ENCODE measurements around the gene MAPKAP1.

MAPKAP1 gene

GRCh38 chr9:125517577-125517976 lies 189.4 kb downstream of the MAPKAP1 start:
- Histone ChIP-seq H3K36me3 (ENCODE audit: insufficient read depth, insufficient read length, low read length) (peaks cover 10% of the 10 kb centered on the region), H3K9me3 (ENCODE audit: insufficient read depth, low read length) (no peaks in the 10 kb centered on the region), H3K27me3 (ENCODE audit: insufficient read depth, insufficient read length) (no peaks in the 10 kb centered on the region), H3K4me3 (ENCODE audit: insufficient read length, low read depth) (no peak overlapping the region), H3K4me1 (ENCODE audit: insufficient read depth, insufficient read length) (peaks cover 4% of the 10 kb centered on the region), H3K9ac (ENCODE audit: insufficient read length, low read depth) (no peak overlapping the region)
- peak; percentile 44 for DNase-seq (ENCODE audit: low read depth, low spot score)
- no peak for TF ChIP-seq SUZ12 (IDR thresholded peaks at IDR 0.05; ENCODE audit: extremely low read depth, insufficient read depth, insufficient read length)
- TF ChIP-seq YY1 (IDR thresholded peaks at IDR 0.05; ENCODE audit: insufficient read depth, insufficient read length) = no peak
- no peak for TF ChIP-seq ZNF274 (IDR thresholded peaks at IDR 0.05; ENCODE audit: low read depth, low read length)

- Histone ChIP-seq H3K4me3 (ENCODE audit: insufficient read length, low read depth) (no peak overlapping the region), H3K36me3 (ENCODE audit: insufficient read depth, insufficient read length, low read length) (peaks cover 10% of the 10 kb centered on the region), H3K9ac (ENCODE audit: insufficient read length, low read depth) (no peak overlapping the region), H3K27me3 (ENCODE audit: insufficient read depth, insufficient read length) (no peaks in the 10 kb centered on the region), H3K4me1 (ENCODE audit: insufficient read depth, insufficient read length) (peaks cover 6% of the 10 kb centered on the region), H3K9me3 (ENCODE audit: insufficient read depth, low read length) (no peaks in the 10 kb centered on the region)
- no peak for DNase-seq (ENCODE audit: low read depth, low spot score)
- TF ChIP-seq SUZ12 (IDR thresholded peaks at IDR 0.05; ENCODE audit: extremely low read depth, insufficient read depth, insufficient read length) (no peak), ZNF274 (IDR thresholded peaks at IDR 0.05; ENCODE audit: low read depth, low read length) (no peak), YY1 (IDR thresholded peaks at IDR 0.05; ENCODE audit: insufficient read depth, insufficient read length) (no peak)
Observed at GRCh38 chr9:125515983-125516940, 190.7 kb downstream of the MAPKAP1 start.

GRCh38 chr9:125515281-125515680 lies 191.7 kb downstream of the MAPKAP1 start:
- Histone ChIP-seq H3K4me1 (ENCODE audit: insufficient read depth, insufficient read length) (peaks cover 6% of the 10 kb centered on the region), H3K9me3 (ENCODE audit: insufficient read depth, low read length) (no peaks in the 10 kb centered on the region), H3K36me3 (ENCODE audit: insufficient read depth, insufficient read length, low read length) (peaks cover 3% of the 10 kb centered on the region), H3K27me3 (ENCODE audit: insufficient read depth, insufficient read length) (no peaks in the 10 kb centered on the region), H3K4me3 (ENCODE audit: insufficient read length, low read depth) (no peak overlapping the region), H3K9ac (ENCODE audit: insufficient read length, low read depth) (no peak overlapping the region)
- no peak for DNase-seq (ENCODE audit: low read depth, low spot score)
- TF ChIP-seq ZNF274 (IDR thresholded peaks at IDR 0.05; ENCODE audit: low read depth, low read length) (no peak), YY1 (IDR thresholded peaks at IDR 0.05; ENCODE audit: insufficient read depth, insufficient read length) (no peak), SUZ12 (IDR thresholded peaks at IDR 0.05; ENCODE audit: extremely low read depth, insufficient read depth, insufficient read length) (no peak)

GRCh38 chr9:125514468-125514867 lies 192.5 kb downstream of the MAPKAP1 start:
- DNase-seq (ENCODE audit: low read depth, low spot score) = no peak
- H3K36me3 ChIP-seq (ENCODE audit: insufficient read depth, insufficient read length, low read length) = peaks cover 3% of the 10 kb centered on the region
- no peaks in the 10 kb centered on the region for H3K27me3 ChIP-seq (ENCODE audit: insufficient read depth, insufficient read length)
- H3K4me3 ChIP-seq (ENCODE audit: insufficient read length, low read depth) = no peak overlapping the region
- H3K4me1 ChIP-seq (ENCODE audit: insufficient read depth, insufficient read length) = peaks cover 6% of the 10 kb centered on the region
- H3K9me3 ChIP-seq (ENCODE audit: insufficient read depth, low read length) = no peaks in the 10 kb centered on the region
- H3K9ac ChIP-seq (ENCODE audit: insufficient read length, low read depth) = no peak overlapping the region
- TF ChIP-seq ZNF274 (IDR thresholded peaks at IDR 0.05; ENCODE audit: low read depth, low read length) (no peak), SUZ12 (IDR thresholded peaks at IDR 0.05; ENCODE audit: extremely low read depth, insufficient read depth, insufficient read length) (no peak), YY1 (IDR thresholded peaks at IDR 0.05; ENCODE audit: insufficient read depth, insufficient read length) (no peak)

GRCh38 chr9:125513668-125514413 lies 193.2 kb downstream of the MAPKAP1 start:
- Histone ChIP-seq H3K9me3 (ENCODE audit: insufficient read depth, low read length) (no peaks in the 10 kb centered on the region), H3K36me3 (ENCODE audit: insufficient read depth, insufficient read length, low read length) (peaks cover 3% of the 10 kb centered on the region), H3K9ac (ENCODE audit: insufficient read length, low read depth) (no peak overlapping the region), H3K27me3 (ENCODE audit: insufficient read depth, insufficient read length) (no peaks in the 10 kb centered on the region), H3K4me3 (ENCODE audit: insufficient read length, low read depth) (no peak overlapping the region), H3K4me1 (ENCODE audit: insufficient read depth, insufficient read length) (peaks cover 6% of the 10 kb centered on the region)
- DNase-seq (ENCODE audit: low read depth, low spot score) = no peak
- no peak for TF ChIP-seq SUZ12 (IDR thresholded peaks at IDR 0.05; ENCODE audit: extremely low read depth, insufficient read depth, insufficient read length)
- no peak for TF ChIP-seq YY1 (IDR thresholded peaks at IDR 0.05; ENCODE audit: insufficient read depth, insufficient read length)
- no peak for TF ChIP-seq ZNF274 (IDR thresholded peaks at IDR 0.05; ENCODE audit: low read depth, low read length)

GRCh38 chr9:125513303-125513667 lies 193.7 kb downstream of the MAPKAP1 start:
- peaks cover 6% of the 10 kb centered on the region for H3K4me1 ChIP-seq (ENCODE audit: insufficient read depth, insufficient read length)
- H3K36me3 ChIP-seq (ENCODE audit: insufficient read depth, insufficient read length, low read length) = peaks cover 3% of the 10 kb centered on the region
- no peak overlapping the region for H3K9ac ChIP-seq (ENCODE audit: insufficient read length, low read depth)
- no peaks in the 10 kb centered on the region for H3K9me3 ChIP-seq (ENCODE audit: insufficient read depth, low read length)
- DNase-seq (ENCODE audit: low read depth, low spot score) = no peak
- no peaks in the 10 kb centered on the region for H3K27me3 ChIP-seq (ENCODE audit: insufficient read depth, insufficient read length)
- TF ChIP-seq SUZ12 (IDR thresholded peaks at IDR 0.05; ENCODE audit: extremely low read depth, insufficient read depth, insufficient read length) (no peak), ZNF274 (IDR thresholded peaks at IDR 0.05; ENCODE audit: low read depth, low read length) (no peak), YY1 (IDR thresholded peaks at IDR 0.05; ENCODE audit: insufficient read depth, insufficient read length) (no peak)
- H3K4me3 ChIP-seq (ENCODE audit: insufficient read length, low read depth) = no peak overlapping the region
